ENCODE data around the gene AOX1.
"Not testable (repeated sequence)": the region's sequence is repeated elsewhere in the genome, so short reads cannot be mapped to it uniquely, and the experiment has no call there.

Gene AOX1

DNA sequence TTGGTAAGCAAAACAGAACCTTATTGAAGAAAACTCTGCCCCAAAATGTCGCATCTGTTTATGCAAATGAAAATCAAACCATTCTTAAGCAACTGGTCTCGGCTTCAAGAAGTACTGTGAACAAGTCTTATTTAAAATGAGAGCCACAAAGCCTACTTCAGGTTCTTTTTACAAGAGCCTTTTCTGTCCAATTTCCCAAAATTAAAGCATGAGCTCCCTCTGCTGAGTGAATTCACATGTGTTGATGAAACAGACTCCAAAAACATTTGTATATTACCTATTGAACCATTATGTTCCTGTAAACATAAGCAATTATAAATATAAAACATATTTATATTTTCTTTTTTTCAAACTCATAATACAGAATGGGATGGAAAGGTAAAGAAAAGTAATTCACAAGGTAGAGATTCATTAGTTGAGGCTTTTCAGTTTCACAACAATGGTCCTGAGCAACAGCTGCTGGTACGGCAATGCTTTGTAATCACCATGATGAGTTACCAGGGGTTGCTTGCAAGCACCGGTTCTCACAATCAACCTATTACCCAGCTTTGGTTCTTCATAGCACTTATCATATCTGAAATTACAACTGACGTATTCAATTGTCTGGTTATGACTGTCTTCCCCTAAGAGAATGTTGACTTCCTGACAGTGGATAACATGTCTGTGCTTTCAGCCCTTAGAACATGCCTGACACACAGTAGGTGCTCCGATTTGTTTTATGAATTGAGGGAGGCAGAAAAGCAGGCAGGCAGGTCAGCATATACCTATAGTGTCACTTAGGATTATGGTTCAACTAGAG is 117.5 kb downstream of the AOX1 start:
- no peak for DNase-seq (ENCODE audit: low spot score)

DNA sequence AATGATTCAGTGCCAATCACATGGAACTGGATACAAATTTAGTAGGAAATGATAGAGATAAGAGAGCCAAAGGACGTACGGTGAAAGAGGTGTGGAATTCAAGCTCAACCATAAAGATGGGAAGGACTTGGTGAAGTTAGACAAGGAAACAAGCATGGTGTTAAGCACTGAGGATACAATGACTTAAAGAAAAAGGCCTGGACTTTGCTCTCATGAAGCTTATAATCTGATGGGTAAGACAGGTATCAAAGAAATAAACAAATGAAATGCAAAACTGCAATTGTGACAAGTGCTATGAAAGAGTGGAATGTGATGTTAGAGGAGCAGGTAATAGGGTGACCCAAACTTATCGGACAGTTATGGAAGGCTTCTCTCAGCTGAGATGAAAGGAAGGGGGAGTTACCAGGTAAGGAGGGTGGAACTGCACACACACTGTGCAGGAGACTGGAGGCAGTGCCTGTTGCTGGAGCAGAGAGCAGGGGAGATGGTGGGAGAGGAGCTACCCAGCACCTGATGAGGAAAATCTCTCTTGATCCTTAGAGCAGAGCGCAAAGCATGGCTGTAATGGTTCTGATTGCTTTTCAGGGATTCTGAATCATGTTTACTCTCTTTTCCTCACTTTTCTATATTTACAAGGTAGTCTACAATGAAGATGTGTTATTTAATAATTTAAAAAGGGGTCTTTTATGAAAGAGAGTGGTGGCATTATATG is 118.3 kb downstream of the AOX1 start:
- no peak for DNase-seq (ENCODE audit: low spot score)

DNA sequence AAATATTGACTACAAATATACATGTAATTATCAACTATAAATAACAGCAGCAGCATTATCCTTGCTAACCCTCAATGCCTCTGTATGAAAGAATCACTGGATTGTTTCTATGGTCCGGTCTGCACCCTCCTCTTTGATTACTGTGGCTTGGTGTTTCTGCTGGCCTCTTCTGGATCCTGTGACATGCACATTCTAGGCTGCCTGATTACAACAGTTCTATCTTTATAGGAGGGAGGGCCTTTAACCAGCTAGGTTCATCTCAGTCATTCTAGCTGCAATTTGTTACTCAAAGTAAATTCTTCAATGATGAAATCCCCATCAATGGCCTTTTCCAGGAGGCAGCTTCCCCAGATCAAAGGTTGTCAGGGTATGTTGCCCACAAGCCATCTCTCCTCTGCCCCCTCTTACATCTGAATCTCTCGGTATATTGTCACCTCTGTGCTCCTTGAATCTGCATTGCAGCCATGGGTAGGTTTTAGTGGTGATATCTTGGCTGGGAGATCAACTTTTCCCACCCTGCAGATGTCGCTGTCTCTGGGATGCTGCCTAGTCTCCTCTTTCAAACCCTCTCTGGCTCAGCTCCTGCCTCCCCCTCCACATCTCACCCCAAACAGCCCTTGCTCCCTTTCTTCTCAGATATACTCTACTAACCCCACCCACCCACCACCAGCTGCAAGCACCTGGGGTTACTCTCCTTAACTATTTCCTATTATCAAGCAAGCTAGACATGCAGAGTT is 119.7 kb downstream of the AOX1 start:
- no peak for DNase-seq (ENCODE audit: low spot score)

DNA sequence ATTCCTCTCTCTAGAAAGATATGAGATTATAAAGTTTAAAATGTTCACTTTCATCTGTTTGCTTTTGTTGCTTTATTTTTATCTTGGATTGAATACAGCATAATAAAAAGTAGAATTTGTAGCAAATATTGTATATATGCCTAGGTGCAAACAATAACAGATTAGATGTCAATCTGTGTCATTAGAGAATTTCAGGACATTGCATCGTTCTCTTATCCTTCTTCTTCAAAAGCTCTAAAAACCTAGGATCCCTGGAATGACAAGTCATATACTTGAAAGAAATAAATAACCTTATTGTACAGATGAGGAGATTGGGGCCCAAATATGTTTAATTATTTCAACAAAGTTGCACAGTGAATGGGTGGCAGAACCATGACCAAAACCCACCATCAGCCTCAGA is 123.1 kb downstream of the AOX1 start:
- DNase-seq (ENCODE audit: low spot score), result no peak

DNA sequence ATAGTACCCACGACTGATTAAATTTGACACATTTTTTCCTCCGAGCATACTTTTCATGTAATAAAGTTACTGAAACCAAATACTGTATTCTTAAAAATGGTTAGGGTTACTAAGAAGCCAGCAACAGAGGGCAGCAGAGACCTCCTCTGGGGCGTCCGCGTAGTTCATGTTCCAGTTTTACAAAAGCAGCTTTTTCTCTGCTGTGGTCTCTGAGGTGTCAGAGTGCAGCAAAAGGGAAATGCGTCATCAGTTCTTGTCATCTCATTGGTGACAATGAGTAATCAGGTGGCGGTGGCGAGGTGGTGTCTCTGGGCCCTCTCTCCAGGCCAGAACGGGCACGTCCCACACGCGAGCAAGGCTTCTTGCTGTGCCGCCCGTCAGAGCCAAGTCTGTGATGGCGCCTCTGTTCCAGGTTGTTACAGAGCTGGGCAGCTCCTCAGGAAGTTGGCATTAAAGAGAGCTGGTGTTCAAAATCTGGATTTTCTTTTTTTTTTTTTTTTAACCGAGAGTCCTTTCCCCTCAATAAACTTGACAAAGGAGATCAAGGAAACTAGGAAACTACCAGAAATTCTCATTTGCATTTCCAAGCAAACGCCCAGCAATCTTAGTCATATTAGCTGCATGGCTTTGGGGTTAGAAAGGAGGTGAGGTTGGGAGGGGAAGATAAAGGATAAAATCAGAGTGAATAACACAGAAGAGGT is 127.3 kb downstream of the AOX1 start:
- DNase-seq (ENCODE audit: low spot score), result peak; percentile 65

DNA sequence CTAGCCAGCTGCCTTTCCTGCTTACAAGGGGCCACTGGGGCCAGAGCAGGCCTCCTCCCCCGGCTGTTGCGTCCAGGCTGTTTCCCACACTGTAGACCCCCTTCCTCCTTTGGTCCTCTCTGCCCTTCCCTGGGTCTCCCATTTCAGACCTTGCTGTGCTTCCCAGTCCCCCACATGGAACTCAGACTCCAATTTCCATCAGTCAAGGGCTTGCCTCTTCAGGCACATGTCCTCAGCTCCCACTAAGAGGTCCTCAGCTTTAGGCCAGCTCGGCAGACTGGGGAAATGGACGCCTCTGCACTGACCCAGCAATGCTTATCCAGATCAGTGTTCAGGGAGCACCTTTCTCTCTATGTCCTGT is 127.9 kb downstream of the AOX1 start:
- no peak for DNase-seq (ENCODE audit: low spot score)

DNA sequence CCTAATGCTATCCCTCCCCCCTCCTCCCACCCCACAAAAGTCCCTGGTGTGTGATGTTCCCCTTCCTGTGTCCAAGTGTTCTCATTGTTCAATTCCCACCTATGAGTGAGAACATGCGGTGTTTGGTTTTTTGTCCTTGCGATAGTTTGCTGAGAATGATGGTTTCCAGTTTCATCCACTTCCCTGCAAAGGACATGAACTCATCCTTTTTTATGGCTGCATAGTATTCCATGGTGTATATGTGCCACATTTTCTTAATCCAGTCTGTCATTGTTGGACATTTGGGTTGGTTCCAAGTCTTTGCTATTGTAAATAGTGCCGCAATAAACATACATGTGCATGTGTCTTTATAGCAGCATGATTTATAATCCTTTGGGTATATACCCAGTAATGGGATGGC is 129.2 kb downstream of the AOX1 start:
- DNase-seq (ENCODE audit: low spot score), result not testable (repeated sequence)

DNA sequence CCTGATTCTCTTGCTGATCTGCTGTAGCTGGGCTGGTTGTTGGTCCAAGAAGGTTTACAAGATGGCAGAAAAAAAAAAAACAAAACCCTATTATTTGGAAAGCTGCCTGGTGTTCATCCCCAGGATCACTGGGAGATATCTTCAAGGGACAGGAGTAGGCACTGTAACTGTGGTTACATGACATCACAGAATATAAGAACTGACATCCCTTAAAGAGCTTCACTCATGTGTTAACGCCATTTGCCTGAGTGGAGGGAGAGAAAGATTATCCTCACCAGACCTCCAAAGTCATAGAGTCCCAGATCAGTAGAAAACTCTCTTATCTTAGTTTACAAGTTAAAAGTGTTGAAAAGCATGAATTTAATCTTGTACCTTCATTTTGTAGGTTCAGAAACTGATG is 130.6 kb downstream of the AOX1 start:
- no peak for DNase-seq (ENCODE audit: low spot score)
